ENCODE results near the gene LRPAP1. TPM values are rescaled to one million over a fixed set of nuclear protein-coding genes. Genes with fewer than 3 reads are reported as not detected.
"Not testable (repeated sequence)": the region's sequence is repeated elsewhere in the genome, so short reads cannot be mapped to it uniquely, and the experiment has no call there.

LRPAP1 gene
- total RNA-seq, 3 donors from 2014 or later = 104 to 204 (median 111) TPM

DNA sequence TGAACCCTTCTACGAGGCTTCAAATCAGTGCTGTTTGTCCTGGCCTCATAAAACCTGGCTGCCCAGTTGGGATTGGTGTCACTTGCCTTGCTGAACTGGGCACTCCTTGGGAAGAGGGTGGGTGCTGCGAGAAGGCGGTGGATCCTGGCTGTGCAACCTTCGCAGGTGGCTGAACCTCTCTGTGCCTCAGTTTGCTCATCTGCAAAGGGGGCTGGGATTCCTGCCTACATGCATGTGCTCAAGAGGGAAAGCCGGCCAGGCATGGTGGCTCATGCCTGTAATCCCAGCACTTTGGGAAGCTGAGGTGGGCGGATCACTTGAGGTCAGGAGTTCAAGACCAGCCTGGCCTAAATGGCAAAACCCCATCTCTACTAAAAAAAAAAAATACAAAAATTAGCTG, 17.8 kb upstream of the LRPAP1 start:
- H3K27me3 ChIP-seq; H3K4me1 ChIP-seq; DNase-seq (ENCODE audit: low spot score in 2 of 2); H3K27ac ChIP-seq; intact Hi-C loops (cut with DNase I; ENCODE audit: low total_unique reads); H3K36me3 ChIP-seq; H3K9me3 ChIP-seq; H3K4me3 ChIP-seq: not testable (repeated sequence)

DNA sequence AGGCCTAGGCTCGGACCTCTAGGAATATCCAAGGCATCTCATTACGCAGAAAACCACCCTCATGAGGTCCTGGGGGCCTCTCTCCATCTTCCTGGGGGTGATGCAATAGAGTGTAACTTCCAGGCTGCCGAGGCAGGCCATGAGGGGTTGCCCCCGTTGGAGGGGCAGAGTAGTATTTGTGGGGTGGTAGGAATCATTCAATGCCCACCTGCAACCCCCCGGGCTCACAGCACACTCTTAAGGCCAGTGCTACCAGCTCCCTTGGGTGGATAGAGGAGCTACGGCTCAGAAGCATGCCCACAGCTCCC, 17.4 kb upstream of the LRPAP1 start:
- intact Hi-C loops (cut with DNase I; ENCODE audit: low total_unique reads); DNase-seq (ENCODE audit: low spot score in 2 of 2); H3K27ac ChIP-seq; H3K36me3 ChIP-seq; H3K9me3 ChIP-seq; H3K27me3 ChIP-seq; H3K4me3 ChIP-seq; H3K4me1 ChIP-seq: not testable (repeated sequence)

DNA sequence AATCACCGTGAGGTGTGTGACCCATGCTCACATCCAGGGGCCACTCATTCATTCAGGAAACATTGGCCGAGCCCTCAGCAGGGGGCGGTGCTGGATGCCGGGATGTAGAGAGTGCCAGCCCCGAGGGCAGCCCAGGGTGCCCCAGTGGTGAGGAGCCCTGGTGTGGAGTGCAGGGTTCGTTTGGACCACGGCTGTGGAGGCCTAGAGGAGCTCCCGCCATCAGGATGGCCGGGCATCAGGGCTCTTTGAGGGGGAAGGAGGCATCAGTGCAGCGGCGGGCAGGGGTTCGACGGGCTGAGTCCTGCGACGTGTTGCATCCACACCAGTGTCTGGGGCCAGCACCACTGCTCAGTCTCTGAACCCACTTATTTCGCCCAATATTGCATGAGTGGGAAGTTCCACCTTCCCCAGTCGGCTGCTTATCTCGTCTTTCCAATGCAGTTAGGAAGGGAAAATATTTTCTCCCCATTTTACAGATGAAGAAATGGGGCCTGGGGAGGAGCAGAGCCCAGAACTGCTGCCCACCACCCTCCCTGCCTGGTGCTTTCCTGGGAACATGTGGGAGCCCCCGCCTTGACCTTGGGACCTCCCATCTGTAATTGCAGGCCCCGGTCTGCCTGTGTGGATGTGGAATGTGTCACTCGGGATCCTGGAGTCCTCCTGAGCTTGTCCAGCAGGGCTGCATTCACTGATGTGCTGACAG, 16.9 kb upstream of the LRPAP1 start:
- H3K36me3 ChIP-seq; DNase-seq (ENCODE audit: low spot score in 2 of 2); H3K4me1 ChIP-seq; H3K9me3 ChIP-seq; H3K27ac ChIP-seq; H3K4me3 ChIP-seq; intact Hi-C loops (cut with DNase I; ENCODE audit: low total_unique reads); H3K27me3 ChIP-seq: not testable (repeated sequence)

DNA sequence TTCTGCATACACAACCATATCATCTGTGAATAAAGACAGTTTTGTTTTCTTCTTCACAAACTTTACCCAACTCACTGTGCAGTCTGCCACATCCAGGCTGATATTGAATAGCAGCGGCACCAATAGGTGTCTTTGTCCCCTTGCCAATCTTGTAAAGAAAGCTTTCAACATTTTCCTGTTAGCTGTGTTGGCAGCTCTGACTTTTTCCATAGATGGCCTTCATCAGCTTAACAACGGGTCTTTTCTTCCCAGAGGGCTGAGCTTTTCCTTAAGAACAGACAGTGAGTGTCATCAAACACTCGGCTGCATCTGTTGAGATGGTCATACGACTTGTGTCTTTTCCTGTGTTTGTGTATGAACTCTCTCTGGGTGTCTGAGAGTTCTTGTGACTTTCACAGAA, 14.5 kb upstream of the LRPAP1 start:
- H3K4me3 ChIP-seq; H3K36me3 ChIP-seq; DNase-seq (ENCODE audit: low spot score in 2 of 2); H3K27ac ChIP-seq; intact Hi-C loops (cut with DNase I; ENCODE audit: low total_unique reads); H3K27me3 ChIP-seq; H3K9me3 ChIP-seq; H3K4me1 ChIP-seq: not testable (repeated sequence)

DNA sequence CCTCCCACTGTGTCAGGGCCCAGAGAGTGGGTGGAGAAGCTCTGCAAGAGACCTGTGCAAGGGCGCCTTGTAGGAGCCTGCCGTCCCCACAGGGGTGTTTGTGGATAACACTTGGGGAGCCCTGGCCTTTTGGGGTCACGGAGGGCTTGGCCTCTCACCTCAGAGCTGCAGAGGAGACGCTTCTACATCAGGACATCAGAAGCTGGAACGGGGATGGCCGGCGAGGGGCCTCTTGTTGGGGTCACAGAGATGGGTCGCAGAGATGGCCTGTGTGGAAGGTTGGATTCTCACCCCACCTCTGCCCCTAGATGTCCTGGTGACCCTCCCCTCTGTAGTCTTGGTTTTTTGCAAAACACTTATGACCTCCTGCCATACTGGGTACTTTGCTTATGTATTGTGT, 13.1 kb upstream of the LRPAP1 start:
- H3K9me3 ChIP-seq; H3K36me3 ChIP-seq; H3K27me3 ChIP-seq; H3K27ac ChIP-seq; DNase-seq (ENCODE audit: low spot score in 2 of 2); H3K4me3 ChIP-seq; intact Hi-C loops (cut with DNase I; ENCODE audit: low total_unique reads); H3K4me1 ChIP-seq: not testable (repeated sequence)

DNA sequence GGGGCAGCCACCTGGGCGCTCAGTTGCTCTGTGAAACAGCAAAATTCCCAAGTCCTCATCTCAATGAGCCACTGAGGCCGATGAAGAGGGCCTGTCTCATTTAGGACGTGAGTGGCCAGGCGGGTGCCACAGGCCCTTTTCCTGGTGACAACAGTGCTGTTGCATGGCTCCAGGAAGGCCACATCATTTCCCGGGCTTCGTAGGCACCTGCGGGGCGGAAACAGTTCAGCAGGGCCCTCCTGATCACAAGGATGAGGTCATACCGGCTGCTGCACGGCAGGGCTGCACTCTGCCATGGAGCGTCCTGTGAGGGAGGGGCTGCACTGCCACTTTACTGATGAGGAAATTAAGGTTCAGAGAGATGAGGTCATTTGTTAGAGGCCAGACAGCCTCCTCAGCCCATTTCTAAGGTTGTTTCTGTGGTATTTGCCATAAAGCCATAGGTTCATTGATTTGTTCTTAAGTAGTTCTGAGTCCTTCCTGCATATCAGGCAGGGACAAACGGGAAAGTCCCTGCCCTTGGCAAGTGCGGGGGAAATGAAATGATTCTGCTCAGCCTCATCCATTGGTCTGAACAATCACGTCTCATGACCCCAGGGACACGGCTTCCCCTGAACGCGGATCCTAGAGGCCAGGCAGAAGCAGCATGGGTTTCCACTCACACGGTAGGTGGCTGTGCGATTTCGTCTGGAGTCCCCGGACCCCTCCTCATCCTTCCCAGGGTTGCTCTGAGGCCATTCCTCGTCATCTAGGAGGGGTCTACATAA, 12.2 kb upstream of the LRPAP1 start:
- H3K9me3 ChIP-seq; intact Hi-C loops (cut with DNase I; ENCODE audit: low total_unique reads): not testable (repeated sequence)
- peak in 1 of 2 donors; percentile 30 for DNase-seq (ENCODE audit: low spot score in 2 of 2)

DNA sequence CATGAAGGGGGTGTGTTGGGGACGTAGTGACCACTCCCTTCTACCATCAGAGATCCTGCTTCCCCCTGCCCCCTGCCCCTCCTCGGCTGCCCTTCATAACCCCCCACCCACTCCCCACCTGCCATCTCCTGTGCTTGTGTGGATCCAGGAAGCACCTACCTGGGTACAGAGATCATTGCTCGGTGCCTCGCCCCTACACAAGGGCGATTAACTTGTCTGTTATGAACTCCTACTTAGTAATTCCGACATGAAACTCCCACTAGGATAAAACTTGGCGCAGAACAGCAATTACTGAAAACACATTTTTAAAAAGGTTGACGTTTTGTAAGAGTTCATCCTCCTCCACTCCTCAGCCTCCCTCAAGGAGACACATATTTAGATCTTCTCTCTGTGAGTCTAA, 11.2 kb upstream of the LRPAP1 start:
- H3K4me3 ChIP-seq; H3K36me3 ChIP-seq; H3K27ac ChIP-seq; H3K9me3 ChIP-seq; H3K27me3 ChIP-seq; H3K4me1 ChIP-seq; intact Hi-C loops (cut with DNase I; ENCODE audit: low total_unique reads); DNase-seq (ENCODE audit: low spot score in 2 of 2): not testable (repeated sequence)

More for the DNA sequence above, 12.2 kb upstream of the LRPAP1 start:
- H3K4me1 ChIP-seq, H3K27ac ChIP-seq, H3K27me3 ChIP-seq, H3K4me3 ChIP-seq, H3K36me3 ChIP-seq: not testable (repeated sequence)

DNA sequence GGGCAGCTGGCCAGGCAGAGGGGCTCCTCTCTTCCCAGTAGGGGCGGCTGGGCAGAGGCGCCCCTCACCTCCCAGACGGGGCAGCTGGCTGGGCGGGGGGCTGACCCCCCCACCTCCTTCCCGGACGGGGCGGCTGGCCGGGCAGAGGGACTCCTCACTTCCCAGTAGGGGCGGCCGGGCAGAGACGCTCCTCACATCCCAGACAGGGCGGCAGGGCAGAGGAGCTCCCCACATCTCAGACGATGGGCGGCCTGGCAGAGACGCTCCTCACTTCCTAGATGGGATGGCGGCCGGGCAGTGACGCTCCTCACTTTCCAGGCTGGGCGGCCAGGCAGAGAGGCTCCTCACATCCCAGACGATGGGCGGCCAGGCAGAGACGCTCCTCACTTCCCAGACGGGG, 6.7 kb upstream of the LRPAP1 start:
- H3K27me3 ChIP-seq; H3K9me3 ChIP-seq; intact Hi-C loops (cut with DNase I; ENCODE audit: low total_unique reads); H3K27ac ChIP-seq; H3K4me3 ChIP-seq; DNase-seq (ENCODE audit: low spot score in 2 of 2); H3K36me3 ChIP-seq; H3K4me1 ChIP-seq: not testable (repeated sequence)

DNA sequence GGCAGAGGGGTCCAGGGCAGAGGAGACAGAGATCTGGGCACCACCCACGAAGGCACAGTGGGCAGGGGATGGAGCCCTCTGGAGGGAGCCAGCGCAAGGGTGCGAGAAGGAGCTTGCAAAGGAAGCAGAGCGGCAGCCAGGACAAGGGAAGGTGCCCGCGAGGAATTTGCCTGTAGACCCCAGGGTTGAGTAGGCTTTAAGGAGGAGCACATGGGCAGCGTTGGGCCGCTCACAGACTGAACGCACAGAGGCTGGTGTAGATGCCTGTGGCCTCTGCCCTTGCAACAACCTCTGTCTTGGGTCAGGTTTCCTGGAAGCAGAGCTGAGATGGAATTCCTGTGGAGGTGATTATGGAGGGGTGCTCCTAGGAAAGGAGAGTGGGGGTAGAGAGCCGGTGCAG, 3.6 kb upstream of the LRPAP1 start:
- intact Hi-C loops (cut with DNase I; ENCODE audit: low total_unique reads); DNase-seq (ENCODE audit: low spot score in 2 of 2); H3K36me3 ChIP-seq; H3K9me3 ChIP-seq; H3K27me3 ChIP-seq; H3K4me3 ChIP-seq; H3K27ac ChIP-seq; H3K4me1 ChIP-seq: not testable (repeated sequence)

DNA sequence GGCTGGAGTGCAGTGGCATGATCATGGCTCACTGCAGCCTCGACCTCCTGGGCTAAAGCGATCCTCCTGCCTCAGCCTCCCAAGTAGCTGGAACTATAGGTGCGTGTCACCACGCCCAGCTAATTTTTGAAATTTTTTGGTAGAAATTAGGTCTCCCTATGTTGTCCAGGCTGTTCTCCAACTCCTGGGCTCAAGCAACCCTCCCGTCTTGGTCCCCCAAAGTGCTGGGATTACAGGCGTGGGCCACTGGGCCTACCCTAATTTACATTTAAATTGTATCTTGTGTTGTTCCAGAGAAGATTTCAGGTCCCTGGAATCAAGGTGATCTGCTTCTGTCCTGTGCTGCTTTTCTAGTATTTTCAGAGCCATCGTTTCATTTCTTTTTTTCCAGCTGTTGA, 1.2 kb upstream of the LRPAP1 start:
- Histone ChIP-seq H3K9me3 (no peaks in the 10 kb centered on the region), H3K27ac (no peak overlapping the region), H3K36me3 (no peaks in the 10 kb centered on the region), H3K4me3 (peak overlapping the region in 1 of 3 donors; percentile 74), H3K27me3 (no peaks in the 10 kb centered on the region), H3K4me1 (peaks cover 8 to 10% of the 10 kb centered on the region in 2 donors)
- intact Hi-C loops (cut with DNase I; ENCODE audit: low total_unique reads) = no loop called here
- DNase-seq (ENCODE audit: low spot score in 2 of 2) = no peak
- TF ChIP-seq POLR2AphosphoS5 (IDR thresholded peaks at IDR 0.05) (no peak), POLR2A (IDR thresholded peaks at IDR 0.05) (no peak)
- TF ChIP-seq, protein P1, sequence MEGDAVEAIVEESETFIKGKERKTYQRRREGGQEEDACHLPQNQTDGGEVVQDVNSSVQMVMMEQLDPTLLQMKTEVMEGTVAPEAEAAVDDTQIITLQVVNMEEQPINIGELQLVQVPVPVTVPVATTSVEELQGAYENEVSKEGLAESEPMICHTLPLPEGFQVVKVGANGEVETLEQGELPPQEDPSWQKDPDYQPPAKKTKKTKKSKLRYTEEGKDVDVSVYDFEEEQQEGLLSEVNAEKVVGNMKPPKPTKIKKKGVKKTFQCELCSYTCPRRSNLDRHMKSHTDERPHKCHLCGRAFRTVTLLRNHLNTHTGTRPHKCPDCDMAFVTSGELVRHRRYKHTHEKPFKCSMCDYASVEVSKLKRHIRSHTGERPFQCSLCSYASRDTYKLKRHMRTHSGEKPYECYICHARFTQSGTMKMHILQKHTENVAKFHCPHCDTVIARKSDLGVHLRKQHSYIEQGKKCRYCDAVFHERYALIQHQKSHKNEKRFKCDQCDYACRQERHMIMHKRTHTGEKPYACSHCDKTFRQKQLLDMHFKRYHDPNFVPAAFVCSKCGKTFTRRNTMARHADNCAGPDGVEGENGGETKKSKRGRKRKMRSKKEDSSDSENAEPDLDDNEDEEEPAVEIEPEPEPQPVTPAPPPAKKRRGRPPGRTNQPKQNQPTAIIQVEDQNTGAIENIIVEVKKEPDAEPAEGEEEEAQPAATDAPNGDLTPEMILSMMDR (IDR thresholded peaks at IDR 0.05) = no peak
